Lower leg skin (tissue), 4 donors: Measurements from ENCODE around the gene AKAP12. TPM values are rescaled to one million over a fixed set of nuclear protein-coding genes. Genes with fewer than 3 reads are reported as not detected.

Experiments used
- DNase-seq, 2 donors: peaks; one replicate each; pipeline ENCODE4 v3.0.0-alpha.2; 2019; ENCODE audit warnings: low spot score in 2 of 2
- H3K4me3 ChIP-seq: fragments of 200-600 bp; sonication (generic); 2 replicates; pipeline ENCODE4 v1.5.1; 2017; ENCODE audit warnings: mild to moderate bottlenecking, low read depth; ENCODE audit not compliant: poor library complexity, severe bottlenecking
- POLR2A ChIP-seq, 2 donors: fragments of 450-650 bp; IDR thresholded peaks; one replicate each; pipeline ENCODE4 v1.6.1; 2016 to 2017; ENCODE audit warnings: antibody characterized with exemption in 2 of 2, mild to moderate bottlenecking in 1 of 2, moderate library complexity in 1 of 2
- whole genome bisulfite sequencing, 2 donors: methylation state at CpG; one replicate each; pipeline ENCODE4 v1.1.5; 2018; 5-methylcytosine and 5-hydroxymethylcytosine counted together
- intact Hi-C: fragments of 100-400 bp; cut with DNase I; formaldehyde crosslinking; loops from one replicate; pipeline ENCODE4 v1.15.0; 2023; ENCODE audit warnings: low total_unique reads
- total RNA-seq, 4 donors: library from RNA; depleted of rRNA; stranded (reverse); fragments of >200 nt; gene quantifications; one replicate each; pipeline ENCODE4 v1.1.0, GENCODE V29; 2016
- TF ChIP-seq, protein P1 (sequence below), 3 donors: fragments of 450-650 bp; IDR thresholded peaks; one replicate each; pipeline ENCODE4 v1.5.1; 2016; ENCODE audit warnings: antibody characterized with exemption in 3 of 3, mild to moderate bottlenecking in 3 of 3, moderate library complexity in 2 of 3

AKAP12 gene
- total RNA-seq, 4 donors from 2014 or later: 14.7 to 29.9 (median 16.0) TPM

DNA sequence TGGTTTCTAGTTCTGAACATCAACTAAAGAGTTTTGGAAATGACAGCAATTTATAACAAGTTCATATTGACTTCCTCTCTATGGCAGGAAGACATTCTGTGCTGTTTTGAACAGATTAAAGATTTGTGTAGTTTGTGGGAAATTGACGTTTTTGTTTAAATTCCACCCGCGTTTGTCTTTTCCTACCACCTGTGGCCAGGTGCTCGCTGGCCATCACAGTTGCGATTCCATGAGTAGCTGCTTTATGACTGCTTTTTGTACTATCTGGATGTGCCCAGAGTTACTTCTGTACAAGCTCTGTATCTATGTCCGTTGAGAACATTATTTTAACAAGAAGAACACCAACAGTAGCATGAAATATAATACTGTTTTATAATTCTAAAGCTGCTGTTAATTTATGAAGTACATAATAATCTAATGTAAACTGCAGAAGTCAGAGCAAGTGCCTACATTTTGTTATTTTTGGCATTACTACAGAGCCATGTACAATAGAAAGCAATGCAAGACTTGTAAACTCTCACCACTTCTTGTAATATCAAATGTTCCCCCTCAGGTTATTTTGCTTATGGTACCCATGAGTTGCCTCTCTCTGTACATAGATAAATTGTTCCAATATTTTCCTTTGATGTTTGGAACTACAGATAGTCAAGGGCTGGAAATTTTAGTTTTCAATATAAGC, 118.1 kb downstream of the AKAP12 start:
- TF ChIP-seq, protein P1, sequence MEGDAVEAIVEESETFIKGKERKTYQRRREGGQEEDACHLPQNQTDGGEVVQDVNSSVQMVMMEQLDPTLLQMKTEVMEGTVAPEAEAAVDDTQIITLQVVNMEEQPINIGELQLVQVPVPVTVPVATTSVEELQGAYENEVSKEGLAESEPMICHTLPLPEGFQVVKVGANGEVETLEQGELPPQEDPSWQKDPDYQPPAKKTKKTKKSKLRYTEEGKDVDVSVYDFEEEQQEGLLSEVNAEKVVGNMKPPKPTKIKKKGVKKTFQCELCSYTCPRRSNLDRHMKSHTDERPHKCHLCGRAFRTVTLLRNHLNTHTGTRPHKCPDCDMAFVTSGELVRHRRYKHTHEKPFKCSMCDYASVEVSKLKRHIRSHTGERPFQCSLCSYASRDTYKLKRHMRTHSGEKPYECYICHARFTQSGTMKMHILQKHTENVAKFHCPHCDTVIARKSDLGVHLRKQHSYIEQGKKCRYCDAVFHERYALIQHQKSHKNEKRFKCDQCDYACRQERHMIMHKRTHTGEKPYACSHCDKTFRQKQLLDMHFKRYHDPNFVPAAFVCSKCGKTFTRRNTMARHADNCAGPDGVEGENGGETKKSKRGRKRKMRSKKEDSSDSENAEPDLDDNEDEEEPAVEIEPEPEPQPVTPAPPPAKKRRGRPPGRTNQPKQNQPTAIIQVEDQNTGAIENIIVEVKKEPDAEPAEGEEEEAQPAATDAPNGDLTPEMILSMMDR (IDR thresholded peaks at IDR 0.05): no peak
- no peak for TF ChIP-seq POLR2A (IDR thresholded peaks at IDR 0.05)
- intact Hi-C loops: no loop called here
- 76 to 83% methylated on average over 6 of the region's 6 CpGs for WGBS, 2 donors
- no peak for DNase-seq
- no peak overlapping the region for H3K4me3 ChIP-seq

DNA sequence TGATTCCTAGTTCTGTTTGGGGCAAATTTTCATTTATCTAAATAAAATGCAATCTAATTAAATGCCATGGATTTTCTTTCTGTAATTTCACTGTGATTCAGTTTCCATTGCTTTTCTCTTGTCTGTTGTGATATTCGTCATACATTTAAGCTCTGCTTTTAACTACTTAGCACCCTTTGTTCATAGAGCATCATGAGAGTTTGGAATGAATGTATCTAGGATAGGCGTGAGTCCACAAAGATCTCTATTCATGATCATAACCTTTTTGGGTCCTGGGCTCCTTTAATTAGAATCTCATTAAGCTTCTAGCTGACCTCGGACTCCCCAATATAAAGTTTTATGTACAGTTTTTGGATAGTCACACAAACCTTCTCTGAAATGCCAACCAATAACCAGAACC, 118.7 kb downstream of the AKAP12 start:
- no peak for DNase-seq
- 86 to 95% methylated on average over 3 of the region's 3 CpGs for WGBS, 2 donors
- TF ChIP-seq POLR2A (IDR thresholded peaks at IDR 0.05): no peak
- TF ChIP-seq, protein P1 (IDR thresholded peaks at IDR 0.05): no peak
- no peak overlapping the region for H3K4me3 ChIP-seq
- intact Hi-C loops: no loop called here

DNA sequence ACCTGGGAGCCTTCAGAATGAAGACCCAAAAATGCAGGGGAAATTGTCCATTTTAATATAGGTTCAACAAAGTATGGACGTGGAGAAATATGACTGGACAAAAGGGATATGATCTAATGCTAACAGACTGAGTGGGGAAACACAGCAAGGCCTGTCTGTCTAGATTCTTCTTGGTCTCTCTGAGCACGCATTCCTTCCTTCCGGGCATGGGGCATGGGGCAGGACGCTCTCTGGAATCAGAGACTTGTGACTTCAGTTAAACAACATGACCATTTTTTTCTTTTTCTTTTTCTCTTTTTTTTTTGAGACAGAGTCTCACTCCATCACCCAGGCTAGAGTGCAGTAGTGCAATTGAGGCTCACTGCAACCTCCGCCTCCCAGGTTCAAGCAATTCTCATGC, 119.7 kb downstream of the AKAP12 start:
- intact Hi-C loops: no loop called here
- WGBS, 2 donors: 87 to 96% methylated on average over 5 of the region's 5 CpGs
- DNase-seq: no peak
- no peak overlapping the region for H3K4me3 ChIP-seq
- TF ChIP-seq, protein P1 (IDR thresholded peaks at IDR 0.05): no peak

DNA sequence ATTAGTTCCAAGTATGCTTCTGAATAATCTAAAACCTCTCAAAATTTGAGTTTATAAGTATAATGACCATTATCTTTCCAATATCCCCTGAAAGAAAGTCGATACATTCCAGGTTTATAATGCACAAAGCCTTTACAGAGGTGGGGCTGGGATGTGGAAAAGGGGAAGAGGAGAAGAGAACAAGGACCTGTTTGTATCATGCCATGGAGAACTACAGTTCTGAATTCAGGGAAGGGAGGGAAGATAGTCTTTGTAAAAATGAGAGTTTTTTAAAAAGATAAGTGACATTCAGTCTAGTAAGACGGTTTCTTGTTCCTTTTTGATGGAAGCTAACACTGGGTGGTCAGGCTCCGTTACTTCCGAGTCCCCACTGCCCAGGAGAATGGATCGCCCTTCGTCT, 125.5 kb downstream of the AKAP12 start:
- intact Hi-C loops: no loop called here
- TF ChIP-seq, protein P1 (IDR thresholded peaks at IDR 0.05): no peak
- TF ChIP-seq POLR2A (IDR thresholded peaks at IDR 0.05): no peak
- 95 to 98% methylated on average over 6 of the region's 6 CpGs for WGBS, 2 donors
- no peak overlapping the region for H3K4me3 ChIP-seq
- DNase-seq: no peak

DNA sequence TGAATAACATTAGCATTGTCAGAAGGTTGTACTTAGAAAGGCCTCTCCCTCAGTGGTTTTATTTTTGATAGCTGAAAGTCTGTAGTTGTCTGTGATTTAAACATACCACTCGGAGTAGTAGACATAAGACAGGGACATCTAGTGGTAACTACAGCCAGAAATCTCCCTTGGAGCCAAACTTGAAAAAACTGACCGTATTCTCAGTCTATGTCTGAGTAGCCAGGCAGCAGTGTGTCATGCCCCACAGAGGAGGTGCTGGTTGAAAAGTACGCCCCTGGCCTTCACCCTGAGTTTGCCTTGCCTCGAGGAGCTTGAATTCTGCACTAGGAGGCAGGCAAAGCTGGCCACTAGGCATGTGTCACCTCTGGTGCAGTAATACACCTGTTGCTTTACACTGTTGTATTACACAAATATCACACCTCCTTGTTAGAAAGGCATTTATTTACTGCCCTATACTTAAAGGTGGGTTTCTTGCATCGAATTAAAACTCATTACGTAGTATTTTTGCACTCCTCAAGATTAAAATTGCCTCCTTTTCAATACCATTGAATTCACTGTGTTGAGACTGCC, 130.8 kb downstream of the AKAP12 start:
- TF ChIP-seq POLR2A (IDR thresholded peaks at IDR 0.05): no peak
- TF ChIP-seq, protein P1 (IDR thresholded peaks at IDR 0.05): no peak
- intact Hi-C loops: no loop called here
- WGBS, 2 donors: 88 to 93% methylated on average over 6 of the region's 6 CpGs
- no peak for DNase-seq
- no peak overlapping the region for H3K4me3 ChIP-seq

DNA sequence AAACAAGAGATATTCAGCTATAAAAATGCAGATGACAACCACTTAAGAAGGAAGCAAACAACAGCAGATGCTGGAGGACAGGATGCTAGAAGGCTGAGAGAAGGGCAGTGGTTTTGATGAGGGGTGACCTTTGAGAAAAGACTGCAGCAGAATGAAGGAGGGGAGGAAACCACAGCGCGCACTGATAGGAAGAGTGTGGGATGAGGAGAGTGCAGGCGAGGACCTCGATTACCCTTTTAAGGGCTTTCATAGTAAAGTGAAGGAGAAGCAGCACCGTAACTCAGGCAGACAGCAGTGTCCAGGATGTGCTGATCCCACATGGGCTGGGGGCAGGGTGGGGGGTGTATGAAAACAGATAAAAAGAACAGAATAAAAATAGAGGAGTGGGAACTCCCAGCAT, 132.4 kb downstream of the AKAP12 start:
- intact Hi-C loops: no loop called here
- no peak for TF ChIP-seq POLR2A (IDR thresholded peaks at IDR 0.05)
- TF ChIP-seq, protein P1 (IDR thresholded peaks at IDR 0.05): no peak
- no peak for DNase-seq
- H3K4me3 ChIP-seq: no peak overlapping the region
- 80 to 93% methylated on average over 5 of the region's 5 CpGs for WGBS, 2 donors
